ENCODE data around the gene FARP2.

The FARP2 gene

DNA sequence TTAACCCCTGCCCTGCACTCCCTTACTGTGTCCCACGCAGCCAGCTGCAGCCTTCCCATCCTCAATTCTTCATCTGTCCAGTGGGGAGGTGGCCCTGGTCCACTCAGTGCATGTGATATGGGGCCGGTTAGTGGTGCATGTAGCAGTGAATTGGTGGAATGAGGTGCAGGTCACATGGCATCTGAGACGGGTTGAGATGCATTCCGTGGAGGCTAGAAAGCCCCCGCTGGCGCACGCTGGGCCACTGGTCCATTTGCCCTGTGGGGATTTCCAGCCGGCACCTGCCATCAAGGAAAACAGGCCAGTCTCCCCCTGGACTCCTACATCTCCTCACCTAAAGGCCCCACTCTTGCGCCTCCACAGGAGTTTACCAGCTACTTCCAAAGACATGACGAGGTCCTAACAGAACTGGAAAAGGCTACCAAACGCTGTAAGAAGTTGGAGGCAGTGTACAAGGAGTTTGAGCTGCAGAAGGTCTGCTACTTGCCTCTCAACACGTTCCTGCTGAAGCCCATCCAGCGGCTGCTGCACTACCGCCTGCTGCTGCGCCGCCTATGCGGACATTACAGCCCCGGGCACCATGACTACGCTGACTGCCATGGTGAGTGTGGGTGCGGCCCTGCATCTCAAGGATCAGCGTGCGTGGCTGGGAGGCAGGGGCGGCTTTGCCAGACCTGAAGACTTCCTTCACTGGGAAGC lies 111.8 kb downstream of the FARP2 start:
- Histone ChIP-seq H3K9me3 (ENCODE audit: low read length) (no peaks in the 10 kb centered on the region), H3K4me1 (ENCODE audit: insufficient read depth, low read length) (no peaks in the 10 kb centered on the region), H3K36me3 (ENCODE audit: insufficient read depth, low read length) (no peaks in the 10 kb centered on the region), H3K27ac (ENCODE audit: low read depth, low read length) (no peak overlapping the region), H3K4me3 (ENCODE audit: low read depth in 1 of 2, low read length in 2 of 2) (no peak overlapping the region), H3K9ac (ENCODE audit: low read length) (no peak overlapping the region), H3K27me3 (ENCODE audit: control insufficient read depth in 1 of 2, insufficient read depth in 2 of 2, low read length in 2 of 2) (no peaks in the 10 kb centered on the region)

DNA sequence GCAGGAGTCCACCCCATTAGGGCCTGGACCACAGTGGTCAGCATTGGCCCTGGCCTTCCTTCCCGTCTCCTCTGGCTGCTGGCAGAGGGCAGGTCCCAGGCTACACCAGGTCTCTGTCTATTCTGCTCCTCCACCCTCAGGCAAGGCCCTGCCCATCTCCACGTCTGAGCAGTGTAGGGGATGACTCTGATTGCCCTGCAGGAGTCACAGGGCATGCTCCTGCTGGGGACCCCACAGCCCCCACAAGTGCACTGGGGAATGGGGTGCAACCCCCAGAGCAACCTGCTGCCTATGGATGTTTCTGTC lies 112.3 kb downstream of the FARP2 start:
- H3K4me3 ChIP-seq (ENCODE audit: low read depth in 1 of 2, low read length in 2 of 2): no peak overlapping the region
- H3K4me1 ChIP-seq (ENCODE audit: insufficient read depth, low read length): no peaks in the 10 kb centered on the region
- no peaks in the 10 kb centered on the region for H3K9me3 ChIP-seq (ENCODE audit: low read length)
- no peaks in the 10 kb centered on the region for H3K36me3 ChIP-seq (ENCODE audit: insufficient read depth, low read length)
- H3K27me3 ChIP-seq (ENCODE audit: control insufficient read depth in 1 of 2, insufficient read depth in 2 of 2, low read length in 2 of 2): no peaks in the 10 kb centered on the region
- no peak overlapping the region for H3K9ac ChIP-seq (ENCODE audit: low read length)
- no peak overlapping the region for H3K27ac ChIP-seq (ENCODE audit: low read depth, low read length)

DNA sequence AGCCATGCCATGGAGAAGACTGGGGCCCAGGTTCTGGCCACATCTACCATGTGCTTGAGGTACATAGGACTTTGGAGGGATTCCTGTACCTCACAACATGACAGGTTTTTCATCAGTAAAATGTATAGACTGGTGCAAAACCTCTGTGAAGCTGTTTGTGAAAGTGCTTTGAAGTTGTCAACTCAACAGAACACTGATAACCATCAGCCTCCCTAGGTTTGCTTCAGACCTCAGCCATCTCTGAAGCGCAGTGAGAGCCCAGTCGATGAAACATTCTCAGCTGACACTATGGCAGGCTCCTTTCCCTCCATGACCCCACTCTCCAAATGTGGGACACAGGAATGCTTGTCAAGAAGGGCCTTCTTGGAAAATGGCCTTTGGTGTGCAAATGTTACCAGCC lies 113.7 kb downstream of the FARP2 start:
- Histone ChIP-seq H3K9ac (ENCODE audit: low read length) (no peak overlapping the region), H3K4me1 (ENCODE audit: insufficient read depth, low read length) (no peaks in the 10 kb centered on the region), H3K4me3 (ENCODE audit: low read depth in 1 of 2, low read length in 2 of 2) (no peak overlapping the region), H3K36me3 (ENCODE audit: insufficient read depth, low read length) (no peaks in the 10 kb centered on the region), H3K9me3 (ENCODE audit: low read length) (no peaks in the 10 kb centered on the region), H3K27ac (ENCODE audit: low read depth, low read length) (no peak overlapping the region), H3K27me3 (ENCODE audit: control insufficient read depth in 1 of 2, insufficient read depth in 2 of 2, low read length in 2 of 2) (no peaks in the 10 kb centered on the region)

DNA sequence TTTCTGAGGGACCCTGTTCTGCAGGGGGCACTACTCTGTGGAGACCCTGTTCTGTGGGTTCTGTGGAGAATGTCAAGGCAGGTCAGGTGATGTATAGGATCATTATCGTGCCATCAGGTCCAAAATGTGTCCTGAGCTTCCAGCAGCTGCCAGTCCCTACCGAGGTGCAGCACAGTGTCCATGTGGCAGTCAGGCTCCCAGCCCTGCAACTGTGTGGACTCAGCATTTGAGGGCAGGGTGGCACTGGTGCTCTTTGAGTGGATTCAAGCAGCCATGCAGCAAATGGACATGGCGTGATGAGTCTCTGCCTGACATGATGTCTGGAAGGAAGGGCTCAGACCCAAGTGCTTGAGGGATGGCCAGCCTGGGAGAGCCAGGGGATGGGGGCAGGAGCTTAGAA lies 117.3 kb downstream of the FARP2 start:
- Histone ChIP-seq H3K4me3 (ENCODE audit: low read depth in 1 of 2, low read length in 2 of 2) (no peak overlapping the region), H3K27me3 (ENCODE audit: control insufficient read depth in 1 of 2, insufficient read depth in 2 of 2, low read length in 2 of 2) (no peaks in the 10 kb centered on the region), H3K4me1 (ENCODE audit: insufficient read depth, low read length) (no peaks in the 10 kb centered on the region), H3K9ac (ENCODE audit: low read length) (no peak overlapping the region), H3K36me3 (ENCODE audit: insufficient read depth, low read length) (peaks cover 1% of the 10 kb centered on the region), H3K9me3 (ENCODE audit: low read length) (no peaks in the 10 kb centered on the region), H3K27ac (ENCODE audit: low read depth, low read length) (no peak overlapping the region)

DNA sequence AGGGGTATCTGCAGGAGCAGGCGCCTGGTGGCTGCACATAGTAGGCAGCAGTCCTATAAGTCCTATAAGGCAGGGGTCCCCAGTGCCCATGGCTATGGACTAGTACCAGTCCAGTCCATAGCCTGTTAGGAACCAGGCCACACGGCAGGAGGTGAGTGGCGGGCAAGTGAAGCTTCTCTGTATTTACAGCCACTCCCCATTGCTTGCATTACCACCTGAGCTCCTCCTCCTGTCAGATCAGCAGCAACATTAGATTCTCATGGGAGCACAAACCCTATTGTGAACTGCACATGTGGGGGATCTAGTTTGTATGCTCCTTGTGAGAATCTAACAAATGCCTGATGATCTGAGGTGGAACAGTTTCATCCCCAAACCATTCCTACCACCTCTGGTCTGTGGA lies 119.2 kb downstream of the FARP2 start:
- H3K9me3 ChIP-seq (ENCODE audit: low read length): no peaks in the 10 kb centered on the region
- no peak overlapping the region for H3K4me3 ChIP-seq (ENCODE audit: low read depth in 1 of 2, low read length in 2 of 2)
- no peak overlapping the region for H3K27ac ChIP-seq (ENCODE audit: low read depth, low read length)
- H3K36me3 ChIP-seq (ENCODE audit: insufficient read depth, low read length): peaks cover 6% of the 10 kb centered on the region
- no peaks in the 10 kb centered on the region for H3K4me1 ChIP-seq (ENCODE audit: insufficient read depth, low read length)
- no peaks in the 10 kb centered on the region for H3K27me3 ChIP-seq (ENCODE audit: control insufficient read depth in 1 of 2, insufficient read depth in 2 of 2, low read length in 2 of 2)
- H3K9ac ChIP-seq (ENCODE audit: low read length): no peak overlapping the region

DNA sequence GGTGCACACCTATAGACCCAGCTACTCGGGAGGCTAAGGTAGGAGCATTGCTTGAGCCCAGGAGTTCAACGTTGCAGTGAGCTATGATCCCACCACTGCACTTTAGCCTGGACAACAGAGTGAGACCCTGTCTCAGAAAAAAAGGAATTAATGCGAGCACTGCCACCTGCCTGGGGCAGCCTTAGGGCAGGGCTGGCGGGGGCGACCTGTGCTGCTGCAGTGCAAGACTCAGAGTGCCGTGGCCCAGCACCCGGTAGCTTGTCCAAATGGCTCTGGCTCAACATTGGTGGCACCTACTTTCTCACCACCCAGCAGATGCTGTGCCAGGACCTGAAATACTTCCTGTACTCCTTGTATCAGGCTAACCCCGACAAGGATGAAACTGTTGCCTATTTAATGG lies 122.1 kb downstream of the FARP2 start:
- no peaks in the 10 kb centered on the region for H3K4me1 ChIP-seq (ENCODE audit: insufficient read depth, low read length)
- H3K36me3 ChIP-seq (ENCODE audit: insufficient read depth, low read length): peaks cover 6% of the 10 kb centered on the region
- no peak overlapping the region for H3K27ac ChIP-seq (ENCODE audit: low read depth, low read length)
- H3K9me3 ChIP-seq (ENCODE audit: low read length): no peaks in the 10 kb centered on the region
- H3K27me3 ChIP-seq (ENCODE audit: control insufficient read depth in 1 of 2, insufficient read depth in 2 of 2, low read length in 2 of 2): no peaks in the 10 kb centered on the region
- H3K9ac ChIP-seq (ENCODE audit: low read length): no peak overlapping the region
- H3K4me3 ChIP-seq (ENCODE audit: low read depth in 1 of 2, low read length in 2 of 2): no peak overlapping the region

DNA sequence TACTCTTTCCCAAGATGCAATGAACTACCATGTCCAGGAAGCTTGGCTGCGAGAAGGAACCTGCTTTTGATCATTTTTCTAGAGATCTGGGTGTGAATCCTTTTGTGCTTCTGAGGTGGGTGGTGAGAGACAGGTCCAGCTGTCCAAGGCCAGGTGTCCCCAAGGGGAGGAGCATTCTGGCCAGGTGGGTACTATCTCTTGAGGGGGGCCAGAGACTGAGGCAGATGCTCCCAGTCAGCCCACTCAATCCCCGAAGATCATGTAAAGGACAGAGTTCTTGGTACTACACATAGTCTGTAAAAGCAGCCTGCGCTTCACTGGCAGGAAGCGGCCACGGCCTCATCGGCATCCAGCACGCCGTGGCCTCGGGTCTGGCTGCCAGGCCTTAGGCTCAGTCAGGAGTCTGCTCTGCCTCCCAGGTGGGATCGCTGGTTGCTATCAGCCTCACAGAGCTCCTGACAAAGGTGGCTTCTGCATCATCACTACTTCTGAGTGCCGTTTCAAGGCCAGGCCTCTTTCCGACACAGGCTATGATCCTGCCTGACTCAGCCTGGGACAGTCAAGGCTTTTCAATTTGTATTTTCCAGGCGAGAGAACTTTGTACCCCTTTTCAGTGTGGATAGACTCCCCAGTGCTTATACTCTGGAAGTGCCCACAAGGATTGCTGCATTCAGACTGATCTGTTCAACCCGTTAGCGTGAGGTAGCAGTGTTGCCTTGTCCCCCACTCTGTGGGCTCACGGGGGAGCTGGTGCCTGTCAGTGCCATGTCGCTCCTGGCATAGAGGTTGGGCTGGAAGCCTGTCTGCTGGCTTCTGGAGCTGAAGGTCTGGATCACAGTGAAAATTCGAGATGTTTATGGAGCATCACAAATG lies 123.2 kb downstream of the FARP2 start:
- no peaks in the 10 kb centered on the region for H3K9me3 ChIP-seq (ENCODE audit: low read length)
- H3K9ac ChIP-seq (ENCODE audit: low read length): no peak overlapping the region
- H3K27me3 ChIP-seq (ENCODE audit: control insufficient read depth in 1 of 2, insufficient read depth in 2 of 2, low read length in 2 of 2): no peaks in the 10 kb centered on the region
- H3K4me1 ChIP-seq (ENCODE audit: insufficient read depth, low read length): no peaks in the 10 kb centered on the region
- H3K4me3 ChIP-seq (ENCODE audit: low read depth in 1 of 2, low read length in 2 of 2): no peak overlapping the region
- H3K36me3 ChIP-seq (ENCODE audit: insufficient read depth, low read length): peaks cover 6% of the 10 kb centered on the region
- no peak overlapping the region for H3K27ac ChIP-seq (ENCODE audit: low read depth, low read length)

DNA sequence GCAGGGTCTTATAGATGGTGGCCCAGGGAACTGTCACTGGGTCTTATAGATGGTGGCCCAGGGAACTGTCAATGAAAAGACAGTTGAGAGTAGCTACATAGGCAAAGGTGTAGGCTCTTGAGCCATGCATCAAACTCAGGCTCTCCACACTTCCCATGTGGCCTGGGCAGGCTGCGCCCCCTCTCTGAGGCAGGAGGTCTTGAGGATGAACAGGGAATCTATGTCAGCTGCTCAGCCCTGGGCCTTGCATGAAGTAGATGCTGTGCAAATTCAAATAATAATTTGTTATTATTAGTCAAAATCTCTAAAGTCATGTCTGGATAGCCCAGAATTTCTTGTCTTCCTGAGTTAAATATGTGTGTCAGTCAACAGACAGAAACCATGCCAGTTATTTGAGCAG lies 125.6 kb downstream of the FARP2 start:
- no peaks in the 10 kb centered on the region for H3K27me3 ChIP-seq (ENCODE audit: control insufficient read depth in 1 of 2, insufficient read depth in 2 of 2, low read length in 2 of 2)
- H3K27ac ChIP-seq (ENCODE audit: low read depth, low read length): no peak overlapping the region
- no peaks in the 10 kb centered on the region for H3K4me1 ChIP-seq (ENCODE audit: insufficient read depth, low read length)
- no peak overlapping the region for H3K4me3 ChIP-seq (ENCODE audit: low read depth in 1 of 2, low read length in 2 of 2)
- no peak overlapping the region for H3K9ac ChIP-seq (ENCODE audit: low read length)
- no peaks in the 10 kb centered on the region for H3K9me3 ChIP-seq (ENCODE audit: low read length)
- H3K36me3 ChIP-seq (ENCODE audit: insufficient read depth, low read length): peaks cover 6% of the 10 kb centered on the region

DNA sequence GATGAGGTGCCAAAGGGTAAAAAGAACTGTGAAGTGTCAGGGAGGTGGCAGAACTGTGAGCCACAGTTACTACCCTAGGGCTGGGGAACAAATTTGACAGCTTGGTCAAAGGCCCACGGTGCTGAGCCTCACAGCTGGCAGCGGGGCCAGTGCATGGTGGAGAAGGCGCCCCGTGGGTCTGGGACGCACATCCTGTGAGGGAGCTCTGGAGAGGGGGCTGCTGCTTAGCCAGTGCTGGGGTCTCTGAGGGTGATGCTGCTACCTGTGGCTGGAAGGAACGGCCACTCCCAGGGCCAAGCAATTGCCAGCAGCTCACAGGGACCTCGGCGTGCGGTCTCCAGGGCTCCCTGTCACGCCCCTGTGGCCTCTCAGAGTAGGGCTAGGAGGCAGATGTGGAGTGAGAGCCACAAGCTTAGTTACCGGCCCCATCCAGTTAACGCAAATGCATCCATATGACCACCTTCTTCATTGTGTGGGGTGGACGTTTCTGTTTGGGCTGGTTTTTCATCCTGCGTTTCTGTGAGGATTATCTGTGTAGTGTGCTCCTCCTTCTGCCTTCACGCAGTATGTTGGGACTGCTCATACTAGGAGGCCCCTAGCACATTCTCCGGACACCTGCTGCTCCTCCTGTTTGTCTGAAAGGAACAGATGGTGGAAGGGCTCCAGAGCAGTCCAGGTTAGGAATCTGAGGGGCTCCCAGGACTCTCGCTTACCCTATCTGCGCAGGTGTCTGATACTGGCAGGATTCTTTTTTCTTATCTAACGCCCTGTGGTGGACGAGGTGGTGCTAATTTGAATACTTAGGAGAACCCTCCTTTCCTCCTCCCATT lies 126.3 kb downstream of the FARP2 start:
- no peak overlapping the region for H3K27ac ChIP-seq (ENCODE audit: low read depth, low read length)
- H3K9me3 ChIP-seq (ENCODE audit: low read length): no peaks in the 10 kb centered on the region
- no peaks in the 10 kb centered on the region for H3K27me3 ChIP-seq (ENCODE audit: control insufficient read depth in 1 of 2, insufficient read depth in 2 of 2, low read length in 2 of 2)
- no peaks in the 10 kb centered on the region for H3K4me1 ChIP-seq (ENCODE audit: insufficient read depth, low read length)
- H3K36me3 ChIP-seq (ENCODE audit: insufficient read depth, low read length): peaks cover 6% of the 10 kb centered on the region
- no peak overlapping the region for H3K4me3 ChIP-seq (ENCODE audit: low read depth in 1 of 2, low read length in 2 of 2)
- H3K9ac ChIP-seq (ENCODE audit: low read length): no peak overlapping the region

DNA sequence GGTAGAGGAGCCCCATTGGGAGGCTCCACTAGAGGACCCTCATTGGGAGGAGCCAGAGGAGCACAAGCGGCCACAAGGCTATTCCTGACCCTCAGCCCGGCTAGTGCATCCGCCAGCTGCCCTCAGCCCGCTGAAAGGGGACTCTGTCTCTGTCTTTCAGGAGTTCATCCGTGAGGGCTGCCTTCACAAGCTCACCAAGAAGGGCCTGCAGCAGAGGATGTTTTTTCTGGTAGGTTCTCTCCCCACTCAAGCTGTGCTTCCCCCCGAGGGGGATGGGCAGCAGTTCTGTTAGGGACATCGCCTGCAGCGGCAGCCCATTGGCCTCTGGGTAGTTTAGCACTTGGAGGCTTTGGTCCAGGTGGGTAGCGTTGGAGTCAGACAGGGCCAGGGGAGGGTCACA lies 127.2 kb downstream of the FARP2 start:
- H3K27ac ChIP-seq (ENCODE audit: low read depth, low read length): no peak overlapping the region
- no peak overlapping the region for H3K9ac ChIP-seq (ENCODE audit: low read length)
- H3K9me3 ChIP-seq (ENCODE audit: low read length): no peaks in the 10 kb centered on the region
- H3K4me3 ChIP-seq (ENCODE audit: low read depth in 1 of 2, low read length in 2 of 2): no peak overlapping the region
- H3K36me3 ChIP-seq (ENCODE audit: insufficient read depth, low read length): peaks cover 6% of the 10 kb centered on the region
- H3K4me1 ChIP-seq (ENCODE audit: insufficient read depth, low read length): no peaks in the 10 kb centered on the region
- no peaks in the 10 kb centered on the region for H3K27me3 ChIP-seq (ENCODE audit: control insufficient read depth in 1 of 2, insufficient read depth in 2 of 2, low read length in 2 of 2)

DNA sequence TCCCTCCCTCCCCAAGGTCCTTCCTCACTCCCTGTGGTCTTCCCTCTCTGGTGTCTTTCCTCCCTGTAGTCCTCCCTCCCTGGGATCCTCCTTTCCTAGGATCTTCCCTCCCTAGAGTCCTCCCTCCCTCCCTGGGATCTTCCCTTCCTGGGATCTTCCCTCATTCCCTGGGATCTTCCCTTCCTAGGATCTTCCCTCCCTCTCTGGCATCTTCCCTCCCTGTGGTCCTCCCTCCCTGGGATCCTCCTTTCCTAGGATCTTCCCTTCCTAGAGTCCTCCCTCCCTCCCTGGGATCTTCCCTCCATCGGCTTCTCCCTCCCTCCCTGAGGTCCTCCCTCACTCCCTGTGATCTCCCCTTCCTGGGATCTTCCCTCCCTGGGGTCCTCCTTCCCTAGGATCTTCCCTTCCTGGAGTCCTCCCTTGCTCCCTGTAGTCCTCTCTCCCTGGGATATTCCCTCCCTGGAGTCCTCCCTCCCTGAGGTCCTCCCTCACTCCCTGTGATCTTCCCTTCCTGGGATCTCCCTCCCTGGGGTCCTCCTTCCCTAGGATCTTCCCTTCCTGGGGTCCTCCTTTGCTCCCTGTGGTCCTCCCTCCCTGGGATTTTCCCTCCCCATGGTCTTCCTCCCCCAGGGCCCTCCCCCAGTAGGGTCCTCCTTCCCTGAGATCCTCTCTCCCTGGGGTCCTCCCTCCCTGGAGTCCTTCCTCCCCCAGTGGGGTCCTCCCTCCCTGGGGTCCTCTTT lies 129.3 kb downstream of the FARP2 start:
- no peaks in the 10 kb centered on the region for H3K4me1 ChIP-seq (ENCODE audit: insufficient read depth, low read length)
- H3K36me3 ChIP-seq (ENCODE audit: insufficient read depth, low read length): peaks cover 5% of the 10 kb centered on the region
- no peak overlapping the region for H3K9ac ChIP-seq (ENCODE audit: low read length)
- no peaks in the 10 kb centered on the region for H3K9me3 ChIP-seq (ENCODE audit: low read length)
- H3K27ac ChIP-seq (ENCODE audit: low read depth, low read length): no peak overlapping the region
- no peaks in the 10 kb centered on the region for H3K27me3 ChIP-seq (ENCODE audit: control insufficient read depth in 1 of 2, insufficient read depth in 2 of 2, low read length in 2 of 2)
- H3K4me3 ChIP-seq (ENCODE audit: low read depth in 1 of 2, low read length in 2 of 2): no peak overlapping the region
